22Rv1 (cell line): Measurements from ENCODE around the gene ANKRD23.

Experiments used
- H3K27ac ChIP-seq: fragments of 450-650 bp; 2 replicates; pipeline ENCODE4 v1.5.1; 2017
- ZFX ChIP-seq: fragments of 450-650 bp; IDR thresholded peaks from 2 replicates; pipeline ENCODE4 v1.6.1; 2017; ENCODE audit warnings: antibody characterized with exemption, borderline replicate concordance
- TF ChIP-seq, protein P1 (sequence below): fragments of 450-650 bp; IDR thresholded peaks from 2 replicates; pipeline ENCODE4 v1.5.1; 2017; ENCODE audit warnings: mild to moderate bottlenecking

ANKRD23 gene

DNA sequence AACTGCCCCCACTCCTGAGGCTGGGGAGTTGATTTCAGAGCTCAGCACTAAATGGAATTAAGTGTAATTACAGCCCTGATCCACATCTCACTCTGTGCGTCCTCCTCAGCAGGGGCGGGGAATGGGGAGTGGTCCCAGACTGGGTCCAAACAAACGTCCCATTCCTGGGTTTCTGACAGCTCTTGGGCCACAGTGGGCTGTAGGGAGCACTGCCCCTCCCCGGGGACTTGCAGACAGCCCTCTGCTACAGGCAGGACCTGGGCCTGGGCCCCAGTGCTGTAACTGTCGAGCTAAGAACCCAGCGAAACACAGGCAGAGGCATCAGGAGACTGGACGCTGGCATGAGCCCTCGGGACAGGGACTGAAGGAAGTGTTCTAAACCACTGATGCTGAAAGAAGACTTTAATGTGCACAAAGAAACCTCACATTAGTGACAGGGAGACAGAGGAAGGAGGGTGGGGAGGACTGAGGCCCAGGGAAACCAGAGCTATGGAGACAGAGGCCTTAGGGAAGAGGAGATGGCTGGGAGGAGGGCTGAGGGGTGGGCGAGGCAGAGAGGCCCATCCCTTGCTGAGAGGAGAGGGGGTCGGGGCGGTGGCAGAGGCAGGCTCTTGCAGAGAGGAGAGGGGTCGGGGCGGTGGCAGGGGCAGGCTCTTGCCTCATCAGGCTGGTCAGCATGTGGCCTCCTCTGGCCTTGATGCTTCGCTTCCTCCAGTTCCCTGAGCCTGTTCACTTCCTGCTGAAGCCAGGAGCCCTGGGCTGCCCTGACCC, 31.9 kb upstream of the ANKRD23 start:
- no peak for TF ChIP-seq ZFX
- TF ChIP-seq, protein P1, sequence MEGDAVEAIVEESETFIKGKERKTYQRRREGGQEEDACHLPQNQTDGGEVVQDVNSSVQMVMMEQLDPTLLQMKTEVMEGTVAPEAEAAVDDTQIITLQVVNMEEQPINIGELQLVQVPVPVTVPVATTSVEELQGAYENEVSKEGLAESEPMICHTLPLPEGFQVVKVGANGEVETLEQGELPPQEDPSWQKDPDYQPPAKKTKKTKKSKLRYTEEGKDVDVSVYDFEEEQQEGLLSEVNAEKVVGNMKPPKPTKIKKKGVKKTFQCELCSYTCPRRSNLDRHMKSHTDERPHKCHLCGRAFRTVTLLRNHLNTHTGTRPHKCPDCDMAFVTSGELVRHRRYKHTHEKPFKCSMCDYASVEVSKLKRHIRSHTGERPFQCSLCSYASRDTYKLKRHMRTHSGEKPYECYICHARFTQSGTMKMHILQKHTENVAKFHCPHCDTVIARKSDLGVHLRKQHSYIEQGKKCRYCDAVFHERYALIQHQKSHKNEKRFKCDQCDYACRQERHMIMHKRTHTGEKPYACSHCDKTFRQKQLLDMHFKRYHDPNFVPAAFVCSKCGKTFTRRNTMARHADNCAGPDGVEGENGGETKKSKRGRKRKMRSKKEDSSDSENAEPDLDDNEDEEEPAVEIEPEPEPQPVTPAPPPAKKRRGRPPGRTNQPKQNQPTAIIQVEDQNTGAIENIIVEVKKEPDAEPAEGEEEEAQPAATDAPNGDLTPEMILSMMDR, result no peak
- H3K27ac ChIP-seq, result no peak overlapping the region

DNA sequence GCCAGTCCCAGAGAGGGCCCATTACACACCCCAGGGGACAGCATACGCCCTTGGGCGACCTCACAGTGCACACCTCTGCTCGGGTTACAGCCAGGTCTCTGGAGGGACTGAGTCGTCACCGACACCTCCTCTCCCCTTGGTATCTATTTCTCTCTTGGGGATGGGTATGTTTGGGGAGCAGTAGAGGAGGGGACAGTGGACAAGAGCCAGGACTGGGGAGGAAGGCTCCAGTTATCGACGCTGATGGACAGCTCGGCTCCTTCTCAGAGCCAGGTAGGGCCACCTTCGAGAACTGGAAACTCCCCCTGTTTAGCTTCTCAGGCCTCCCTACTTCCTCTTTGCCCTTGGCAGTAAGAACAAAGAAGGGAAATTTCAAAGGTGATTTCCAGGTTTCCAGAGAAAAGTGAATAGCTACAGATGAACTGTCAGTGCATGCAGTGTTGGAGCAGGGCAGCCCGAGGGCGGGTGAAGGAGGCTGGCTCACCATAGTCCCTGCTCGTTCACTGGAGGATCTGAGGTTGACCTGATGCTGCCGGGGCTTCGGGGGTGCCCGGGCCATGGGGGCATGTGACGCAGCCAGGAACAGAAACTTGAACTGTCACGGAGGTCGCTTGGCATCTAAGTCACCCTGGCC, 30.5 kb upstream of the ANKRD23 start:
- TF ChIP-seq ZFX, result no peak

DNA sequence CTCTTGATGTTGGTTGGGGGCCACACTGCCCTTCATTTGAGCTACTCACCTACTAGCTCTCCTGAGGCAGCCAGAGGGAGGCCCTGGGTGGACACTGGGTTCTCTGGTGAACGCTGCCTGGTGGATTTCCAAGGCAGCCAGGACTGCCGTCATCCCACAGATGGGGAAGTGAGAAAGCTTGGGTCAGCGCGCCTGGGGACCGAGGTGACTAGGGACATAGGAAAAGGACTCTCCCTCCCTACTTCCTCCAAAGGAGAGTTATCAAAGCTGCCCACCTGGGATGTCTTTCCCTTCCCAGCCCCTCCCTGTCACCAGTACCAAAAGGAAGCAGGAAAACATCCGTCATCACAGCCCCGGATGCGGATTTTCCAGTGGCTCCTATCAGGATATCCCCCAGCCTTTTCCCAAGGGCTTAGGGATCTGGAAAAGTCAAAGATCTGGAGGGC, 29.9 kb upstream of the ANKRD23 start:
- no peak for TF ChIP-seq ZFX
- TF ChIP-seq, protein P1, result no peak
- H3K27ac ChIP-seq, result no peak overlapping the region

More for the DNA sequence above, 30.5 kb upstream of the ANKRD23 start:
- H3K27ac ChIP-seq, result no peak overlapping the region

DNA sequence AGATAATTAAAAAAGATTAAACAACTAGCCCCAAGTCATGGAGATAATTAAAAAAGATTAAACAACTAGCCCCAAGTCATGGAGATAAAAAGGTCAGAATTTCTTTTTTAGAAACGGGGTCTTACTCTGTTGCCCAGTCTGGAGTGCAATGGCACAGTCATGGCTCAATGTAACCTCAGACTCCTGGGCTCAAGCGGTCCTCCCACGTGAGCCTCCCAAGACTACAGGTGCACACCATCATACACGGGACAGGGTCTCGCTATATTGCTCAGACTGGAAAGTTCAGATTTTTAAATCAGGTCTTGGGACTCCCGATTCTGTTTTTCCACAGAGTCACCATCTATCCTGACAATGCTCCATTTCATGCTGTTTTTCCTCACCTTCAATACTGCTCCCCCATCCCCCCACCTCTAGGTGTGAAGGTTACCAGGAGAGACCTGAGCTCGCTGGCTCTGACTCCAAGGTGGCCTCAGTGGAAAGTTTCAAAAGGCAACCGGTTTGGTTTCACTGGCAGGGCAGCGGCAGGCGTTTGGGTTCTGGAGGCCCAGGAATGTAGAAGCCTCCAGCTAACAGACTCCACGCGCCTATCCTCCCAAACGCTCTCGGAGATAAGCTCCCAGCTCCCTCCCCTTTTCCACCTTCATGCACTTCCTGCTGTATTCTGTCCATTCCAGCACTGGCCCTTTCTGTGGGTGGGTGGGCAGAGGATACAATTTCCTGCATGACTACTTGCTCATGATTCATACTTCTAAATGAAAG, 28.9 kb upstream of the ANKRD23 start:
- TF ChIP-seq ZFX, result no peak
- TF ChIP-seq, protein P1, result no peak
- no peak overlapping the region for H3K27ac ChIP-seq

DNA sequence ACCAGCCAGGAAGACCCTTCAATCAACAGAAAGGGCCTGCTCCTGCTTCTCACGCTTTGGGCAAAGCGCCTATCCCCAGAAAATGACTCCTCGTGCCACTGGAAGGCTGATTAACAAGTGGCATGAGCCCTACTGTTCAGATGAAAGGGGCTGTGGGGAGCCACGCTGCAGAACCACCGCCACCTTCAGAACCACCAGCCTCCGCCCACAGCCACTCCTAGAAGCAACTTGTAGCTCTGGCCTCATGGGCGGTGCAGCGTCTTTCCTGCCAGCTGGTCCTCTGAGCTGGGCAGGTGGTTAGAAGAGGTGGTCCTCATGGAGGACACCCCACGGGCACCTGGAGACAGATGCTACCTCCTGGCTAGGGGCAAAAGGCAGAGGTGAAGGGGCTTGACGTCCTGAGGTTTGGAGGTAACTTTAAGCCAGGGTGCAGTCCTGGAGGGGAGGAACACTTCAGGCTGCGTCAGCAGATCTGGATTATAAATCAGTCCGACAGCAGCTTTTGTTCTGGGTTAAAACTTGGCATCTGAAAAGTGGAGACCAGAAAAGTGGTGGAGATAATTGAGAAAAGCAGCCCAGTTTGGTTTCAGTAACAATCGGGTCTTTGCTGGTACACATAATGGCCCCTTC, 26.9 kb upstream of the ANKRD23 start:
- peak overlapping the region; percentile 79; the same call in 1 of the 2 replicates for H3K27ac ChIP-seq
- TF ChIP-seq ZFX, result no peak
- TF ChIP-seq, protein P1, result no peak

DNA sequence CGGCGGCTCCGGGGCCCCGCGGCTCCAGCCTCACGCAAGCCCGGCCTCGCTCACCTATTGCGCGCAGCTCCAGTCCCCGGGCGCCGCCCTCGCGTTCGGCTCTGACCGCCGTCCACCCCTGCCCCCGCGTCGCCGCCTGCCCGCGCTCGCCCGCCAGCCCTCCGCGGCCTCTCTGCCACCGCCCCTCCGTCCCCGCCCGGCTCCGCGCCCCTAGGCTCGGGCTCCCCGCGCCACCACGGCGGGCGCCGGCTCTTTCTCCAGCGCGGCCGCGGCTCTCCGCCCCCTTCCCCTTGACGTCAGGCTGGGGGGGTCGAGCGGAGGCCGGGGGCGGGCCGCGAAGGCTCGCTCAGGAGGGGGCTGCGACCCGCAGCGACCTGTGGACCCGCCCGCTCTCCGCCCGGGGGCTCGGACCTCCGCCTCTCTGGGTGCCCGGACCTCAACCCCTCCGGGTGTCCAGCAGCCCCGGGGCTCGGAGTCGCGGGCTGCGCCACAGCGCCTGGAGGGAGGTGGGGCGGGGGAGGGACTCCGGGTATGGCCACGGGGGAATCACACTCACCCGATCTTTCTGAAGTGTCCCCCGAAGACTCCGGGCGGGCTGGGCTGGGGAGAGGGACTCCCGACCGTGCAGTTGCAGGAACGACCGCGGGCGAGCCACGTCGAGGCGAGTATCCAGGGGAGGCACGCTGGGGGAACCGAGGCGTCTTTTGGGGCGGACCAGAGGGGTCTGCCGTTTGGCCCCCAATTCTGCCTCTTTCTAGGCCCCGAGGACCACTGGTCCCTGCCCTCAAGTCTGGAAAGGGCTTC, 26.2 kb upstream of the ANKRD23 start, which contains the start of gene SEMA4C:
Gene SEMA4C, minus strand, starts transcription at position 259 of the 804 bp plus-strand sequence. CDS start 2,194 bp downstream, outside the sequence.
- peak within 1 kb of the TSS; percentile 79 for H3K27ac ChIP-seq

More for the DNA sequence above, 26.2 kb upstream of the ANKRD23 start, which contains the start of gene SEMA4C:
- TF ChIP-seq, protein P1, result no peak
- TF ChIP-seq ZFX, result no peak
